ENCODE data around the gene NUB1.

- TF ChIP-seq, protein P1, sequence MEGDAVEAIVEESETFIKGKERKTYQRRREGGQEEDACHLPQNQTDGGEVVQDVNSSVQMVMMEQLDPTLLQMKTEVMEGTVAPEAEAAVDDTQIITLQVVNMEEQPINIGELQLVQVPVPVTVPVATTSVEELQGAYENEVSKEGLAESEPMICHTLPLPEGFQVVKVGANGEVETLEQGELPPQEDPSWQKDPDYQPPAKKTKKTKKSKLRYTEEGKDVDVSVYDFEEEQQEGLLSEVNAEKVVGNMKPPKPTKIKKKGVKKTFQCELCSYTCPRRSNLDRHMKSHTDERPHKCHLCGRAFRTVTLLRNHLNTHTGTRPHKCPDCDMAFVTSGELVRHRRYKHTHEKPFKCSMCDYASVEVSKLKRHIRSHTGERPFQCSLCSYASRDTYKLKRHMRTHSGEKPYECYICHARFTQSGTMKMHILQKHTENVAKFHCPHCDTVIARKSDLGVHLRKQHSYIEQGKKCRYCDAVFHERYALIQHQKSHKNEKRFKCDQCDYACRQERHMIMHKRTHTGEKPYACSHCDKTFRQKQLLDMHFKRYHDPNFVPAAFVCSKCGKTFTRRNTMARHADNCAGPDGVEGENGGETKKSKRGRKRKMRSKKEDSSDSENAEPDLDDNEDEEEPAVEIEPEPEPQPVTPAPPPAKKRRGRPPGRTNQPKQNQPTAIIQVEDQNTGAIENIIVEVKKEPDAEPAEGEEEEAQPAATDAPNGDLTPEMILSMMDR (conservative IDR thresholded peaks at IDR 0.05 in 1 of 2, IDR thresholded peaks at IDR 0.05 in 1 of 2; ENCODE audit: extremely low read depth in 1 of 2, insufficient read depth in 1 of 2, low read depth in 1 of 2, low read length in 2 of 2), result no peak
- no peak for TF ChIP-seq EZH2 (IDR thresholded peaks at IDR 0.05; ENCODE audit: borderline replicate concordance, low read length)
Measured at GRCh38 chr7:151427705-151428377, 86.2 kb downstream of the NUB1 start.
